ENCODE measurements around the gene KIF21B. TPM values are rescaled to one million over a fixed set of nuclear protein-coding genes. Genes with fewer than 3 reads are reported as not detected.

Gene KIF21B
- total RNA-seq, 6 experiments from 2014 or later = not detected

GRCh38 chr1:200985481-200985880, 38.0 kb downstream of the KIF21B start:
- Mint-ChIP-seq H3K27ac (no peak overlapping the region), H3K4me3 (no peak overlapping the region), H3K9me3 (no peaks in the 10 kb centered on the region), H3K4me1 (ENCODE audit: low read depth) (no peaks in the 10 kb centered on the region), H3K27me3 (ENCODE audit: insufficient read depth) (peaks cover 41% of the 10 kb centered on the region), H3K36me3 (ENCODE audit: low read depth) (no peaks in the 10 kb centered on the region)
- DNase-seq = no peak
- no peak for TF ChIP-seq CTCF (IDR thresholded peaks at IDR 0.05)

- no peak for DNase-seq
Observed at GRCh38 chr1:200983035-200983561, 40.4 kb downstream of the KIF21B start.

GRCh38 chr1:200982071-200982945, 41.2 kb downstream of the KIF21B start:
- Mint-ChIP-seq H3K36me3 (ENCODE audit: low read depth) (no peaks in the 10 kb centered on the region), H3K4me3 (no peak overlapping the region), H3K9me3 (no peaks in the 10 kb centered on the region), H3K4me1 (ENCODE audit: low read depth) (no peaks in the 10 kb centered on the region), H3K27me3 (ENCODE audit: insufficient read depth) (peaks cover 34% of the 10 kb centered on the region), H3K27ac (no peak overlapping the region)
- TF ChIP-seq CTCF (IDR thresholded peaks at IDR 0.05) = no peak
- no peak for DNase-seq

More at GRCh38 chr1:200983035-200983561, 40.4 kb downstream of the KIF21B start:
- Mint-ChIP-seq H3K9me3 (no peaks in the 10 kb centered on the region), H3K36me3 (ENCODE audit: low read depth) (no peaks in the 10 kb centered on the region), H3K4me3 (no peak overlapping the region), H3K4me1 (ENCODE audit: low read depth) (no peaks in the 10 kb centered on the region), H3K27ac (no peak overlapping the region), H3K27me3 (ENCODE audit: insufficient read depth) (peaks cover 34% of the 10 kb centered on the region)
- no peak for TF ChIP-seq CTCF (IDR thresholded peaks at IDR 0.05)

- Mint-ChIP-seq H3K4me3 (no peak overlapping the region), H3K27me3 (ENCODE audit: insufficient read depth) (peaks cover 34% of the 10 kb centered on the region), H3K9me3 (no peaks in the 10 kb centered on the region), H3K4me1 (ENCODE audit: low read depth) (no peaks in the 10 kb centered on the region), H3K36me3 (ENCODE audit: low read depth) (no peaks in the 10 kb centered on the region), H3K27ac (no peak overlapping the region)
- no peak for TF ChIP-seq CTCF (IDR thresholded peaks at IDR 0.05)
- no peak for DNase-seq
Observed at GRCh38 chr1:200981278-200981677, 42.2 kb downstream of the KIF21B start.

GRCh38 chr1:200980873-200981272, 42.6 kb downstream of the KIF21B start:
- no peak for TF ChIP-seq CTCF (IDR thresholded peaks at IDR 0.05)
- Mint-ChIP-seq H3K36me3 (ENCODE audit: low read depth) (no peaks in the 10 kb centered on the region), H3K4me3 (no peak overlapping the region), H3K27ac (no peak overlapping the region), H3K27me3 (ENCODE audit: insufficient read depth) (peaks cover 34% of the 10 kb centered on the region), H3K4me1 (ENCODE audit: low read depth) (no peaks in the 10 kb centered on the region), H3K9me3 (no peaks in the 10 kb centered on the region)
- DNase-seq = no peak

All from HFFc6 (cell line).